H1 (cell line): ENCODE data around the gene HTR3D. TPM values are rescaled to one million over a fixed set of nuclear protein-coding genes. Genes with fewer than 3 reads are reported as not detected.

Experiments
- CTCF ChIA-PET: fragments of 300-600 bp; sonication (Branson Sonifier 250); formaldehyde crosslinking; loops from one replicate; lab custom pipeline; 2021; ENCODE audit not compliant: partially characterized antibody; lab: Charles Lee
- POLR2A ChIA-PET: fragments of 300-600 bp; sonication (Branson Sonifier 250); formaldehyde crosslinking; loops from one replicate; lab custom pipeline; 2021; ENCODE audit warnings: inconsistent platforms; ENCODE audit not compliant: partially characterized antibody; lab: Charles Lee
- DNase-seq, 2 experiments: peaks; one replicate each; pipeline versions ENCODE4 v3.0.0 to v3.0.0-alpha.2; 2010 to 2022; ENCODE audit warnings: low spot score in 2 of 2, low read depth in 1 of 2, mixed read lengths in 1 of 2
- FAIRE-seq: peaks from 2 replicates; lab custom pipeline; 2011; peaks lifted over from hg19 to GRCh38; lab: Jason Lieb, UNC
- H2AFZ ChIP-seq: 2 replicates; pipeline ENCODE4 v1.8.1; 2012; ENCODE audit warnings: low read length, inconsistent platforms
- H2AK5ac ChIP-seq: 2 replicates; pipeline ENCODE4 v1.6.1; 2013; ENCODE audit warnings: low read depth, low read length
- H2BK120ac ChIP-seq: replicated peaks from 2 replicates; pipeline ENCODE3; 2013; ENCODE audit warnings: low read depth, low read length, inconsistent platforms
- H2BK12ac ChIP-seq: 2 replicates; pipeline ENCODE4 v1.6.1; 2013; ENCODE audit warnings: low read depth, low read length
- H2BK15ac ChIP-seq: 2 replicates; pipeline ENCODE4 v1.6.1; 2013; ENCODE audit warnings: low read length
- H2BK20ac ChIP-seq: 2 replicates; pipeline ENCODE4 v1.6.1; 2013; ENCODE audit warnings: low read length
- H2BK5ac ChIP-seq: 2 replicates; pipeline ENCODE4 v1.6.1; 2013; ENCODE audit warnings: low read depth, low read length
- H3K14ac ChIP-seq: 2 replicates; pipeline ENCODE4 v1.6.1; 2013; ENCODE audit warnings: inconsistent platforms; ENCODE audit not compliant: insufficient read length
- H3K18ac ChIP-seq: 2 replicates; pipeline ENCODE4 v1.6.1; 2013; ENCODE audit warnings: low read length; ENCODE audit errors: extremely low read depth
- H3K23ac ChIP-seq: 2 replicates; pipeline ENCODE4 v1.6.1; 2013; ENCODE audit warnings: inconsistent platforms; ENCODE audit not compliant: insufficient read length
- H3K23me2 ChIP-seq: 2 replicates; pipeline ENCODE4 v1.6.1; 2013; ENCODE audit warnings: low read depth, low read length
- H3K27ac ChIP-seq: 2 replicates; pipeline ENCODE4 v1.6.1; 2011; ENCODE audit warnings: low read depth, low read length, inconsistent platforms
- H3K27me3 ChIP-seq, 4 experiments: replicated peaks in 1 of 4; 1 replicate in 1 of 4; 2 replicates in 3 of 4; pipeline versions ENCODE4 v1.6.1 to v1.8.1; 2011 to 2013; ENCODE audit warnings: low read length in 3 of 4, mild to moderate bottlenecking in 3 of 4, inconsistent platforms in 2 of 4, mixed read lengths in 2 of 4, moderate library complexity in 1 of 4; ENCODE audit not compliant: control insufficient read depth in 3 of 4, insufficient read depth in 3 of 4; ENCODE audit errors: extremely low read depth in 1 of 4
- H3K36me3 ChIP-seq, 4 experiments: 2 replicates each; pipeline versions ENCODE4 v1.6.1 to v1.8.1; 2011 to 2013; ENCODE audit warnings: mild to moderate bottlenecking in 4 of 4, low read length in 3 of 4, moderate library complexity in 2 of 4, control low read depth in 1 of 4, inconsistent platforms in 1 of 4; ENCODE audit not compliant: insufficient read depth in 4 of 4, control insufficient read depth in 2 of 4
- H3K4ac ChIP-seq: replicated peaks from 2 replicates; pipeline ENCODE3; 2013; ENCODE audit warnings: low read length, low read depth, mixed read lengths, inconsistent platforms; ENCODE audit not compliant: insufficient read length
- H3K4me1 ChIP-seq, 4 experiments: replicated peaks in 1 of 4; 1 replicate in 1 of 4; 2 replicates in 3 of 4; pipeline versions ENCODE4 v1.6.1 to v1.8.1; 2011 to 2013; ENCODE audit warnings: low read length in 3 of 4, inconsistent platforms in 2 of 4, mixed read lengths in 1 of 4; ENCODE audit not compliant: insufficient read depth in 4 of 4, control insufficient read depth in 3 of 4
- H3K4me2 ChIP-seq, 2 experiments: 2 replicates each; pipeline versions ENCODE4 v1.6.1 to v1.8.1; 2011 to 2013; ENCODE audit warnings: low read depth in 2 of 2, low read length in 2 of 2, control low read depth in 1 of 2, inconsistent platforms in 1 of 2, mild to moderate bottlenecking in 1 of 2; ENCODE audit not compliant: insufficient read depth in 1 of 2
- H3K4me3 ChIP-seq, 4 experiments: fragments of 200-600, 300-600 bp in 1 of 4; sonication (generic), shearing (Covaris generic), sonication (Bioruptor Twin) in 1 of 4; 2 replicates each; pipeline versions ENCODE4 v1.5.1 to v1.8.1; 2011 to 2016; ENCODE audit warnings: low read length in 4 of 4, low read depth in 3 of 4, control low read depth in 2 of 4, inconsistent platforms in 2 of 4, mild to moderate bottlenecking in 2 of 4, mixed read lengths in 1 of 4, moderate library complexity in 1 of 4; ENCODE audit not compliant: insufficient read depth in 2 of 4; ENCODE audit errors: extremely low read depth in 1 of 4
- H3K56ac ChIP-seq: replicated peaks from 2 replicates; pipeline ENCODE3; 2013; ENCODE audit warnings: low read depth, mild to moderate bottlenecking, mixed read lengths, low read length, inconsistent platforms; ENCODE audit not compliant: insufficient read length
- H3K79me1 ChIP-seq: 2 replicates; pipeline ENCODE4 v1.6.1; 2013; ENCODE audit warnings: low read depth, low read length, control low read depth
- H3K79me2 ChIP-seq, 2 experiments: 2 replicates each; pipeline versions ENCODE4 v1.6.1 to v1.8.1; 2012 to 2013; ENCODE audit warnings: low read length in 2 of 2, mild to moderate bottlenecking in 2 of 2, inconsistent platforms in 1 of 2; ENCODE audit not compliant: insufficient read depth in 2 of 2, control insufficient read depth in 1 of 2
- H3K9ac ChIP-seq, 4 experiments: replicated peaks in 1 of 4; 1 replicate in 1 of 4; 2 replicates in 3 of 4; pipeline versions ENCODE4 v1.6.1 to v1.8.1; 2011 to 2013; ENCODE audit warnings: low read depth in 3 of 4, low read length in 3 of 4, control low read depth in 2 of 4, mild to moderate bottlenecking in 2 of 4, moderate library complexity in 2 of 4, inconsistent platforms in 1 of 4; ENCODE audit errors: extremely low read depth in 1 of 4
- H3K9me3 ChIP-seq, 2 experiments: 2 replicates each; pipeline versions ENCODE4 v1.6.1 to v1.8.1; 2012 to 2013; ENCODE audit warnings: mild to moderate bottlenecking in 2 of 2, moderate library complexity in 2 of 2, control low read depth in 1 of 2, inconsistent platforms in 1 of 2, low read depth in 1 of 2, low read length in 1 of 2, mixed read lengths in 1 of 2; ENCODE audit not compliant: insufficient read depth in 2 of 2
- H4K20me1 ChIP-seq, 2 experiments: replicated peaks in 1 of 2; 2 replicates each; pipeline versions ENCODE3 to v1.8.1; 2011 to 2013; ENCODE audit warnings: inconsistent platforms in 2 of 2, low read length in 2 of 2, mild to moderate bottlenecking in 1 of 2; ENCODE audit not compliant: insufficient read depth in 2 of 2, control insufficient read depth in 1 of 2
- H4K5ac ChIP-seq: 2 replicates; pipeline ENCODE4 v1.6.1; 2013; ENCODE audit warnings: low read length, low read depth, mixed read lengths, inconsistent platforms; ENCODE audit not compliant: insufficient read length
- H4K8ac ChIP-seq: 2 replicates; pipeline ENCODE4 v1.8.0; 2013; ENCODE audit warnings: mild to moderate bottlenecking, moderate library complexity, low read length, inconsistent platforms; ENCODE audit not compliant: insufficient read depth; ENCODE audit errors: extremely low read depth
- H4K91ac ChIP-seq: replicated peaks from 2 replicates; pipeline ENCODE3; 2013; ENCODE audit warnings: low read length, mixed read lengths, inconsistent platforms; ENCODE audit not compliant: insufficient read length
- BACH1 ChIP-seq: IDR thresholded peaks from 2 replicates; pipeline ENCODE4 v1.6.1; 2012; ENCODE audit warnings: low read length, improper control_type of control experiment
- EGR1 ChIP-seq: IDR thresholded peaks from 2 replicates; pipeline ENCODE4 v1.6.1; 2011; ENCODE audit warnings: low read depth, low read length, borderline replicate concordance
- MAFK ChIP-seq: IDR thresholded peaks from 2 replicates; pipeline ENCODE4 v1.6.1; 2012; ENCODE audit warnings: low read depth, mild to moderate bottlenecking, improper control_type of control experiment, low read length
- POLR2A ChIP-seq, 2 experiments: IDR thresholded peaks; 1 replicate in 1 of 2; 2 replicates in 1 of 2; pipeline ENCODE4 v1.6.1; 2011; ENCODE audit warnings: low read depth in 2 of 2, low read length in 2 of 2, mild to moderate bottlenecking in 2 of 2; ENCODE audit errors: control extremely low read depth in 1 of 2
- RBBP5 ChIP-seq: IDR thresholded peaks from 2 replicates; pipeline ENCODE4 v1.7.1; 2012; ENCODE audit warnings: low read depth, mild to moderate bottlenecking, inconsistent platforms, low read length, moderate library complexity, borderline replicate concordance
- WGBS, 2 experiments: shearing (Covaris generic) in 1 of 2; methylation state at CpG; one replicate each; pipeline versions ENCODE4 v1.1.6 to v1.1.7; 2013 to 2015; ENCODE audit warnings: low lambda C conversion rate in 2 of 2, mixed read lengths in 2 of 2, inconsistent platforms in 1 of 2, low coverage in 1 of 2, missing lambda C conversion rate in 1 of 2; ENCODE audit not compliant: insufficient replicate concordance in 2 of 2, insufficient coverage in 1 of 2, insufficient read length in 1 of 2; ENCODE audit errors: extremely low coverage in 1 of 2, missing lambda C conversion rate in 1 of 2; 5-methylcytosine and 5-hydroxymethylcytosine counted together
- polyA plus RNA-seq, 7 experiments: library from polyadenylated mRNA; depleted of rRNA in 3 of 7; stranded (reverse) in 5 of 7; unstranded in 2 of 7; fragments of >200 nt in 5 of 7; fragments of 200-250 nt in 2 of 7; gene quantifications; 1 replicate in 5 of 7; 2 replicates in 1 of 7; 4 replicates in 1 of 7; pipeline versions ENCODE4 v1.2.1 to v1.2.3, GENCODE V29; 2011 to 2013; ENCODE audit warnings: missing spikeins in 2 of 7, mixed read lengths in 2 of 7
- total RNA-seq: library from RNA; stranded (reverse); fragmentation: NEBNext Ultra II Directional; extraction: Animal tissue kit (Norgen Biotek cat#: 25700); gene quantifications from 2 replicates; pipeline ENCODE4 v1.2.1, GENCODE V29; 2021

The HTR3D gene
- total and polyA plus RNA-seq, 2 of the 8 experiments (the other 6 are each of a cell fraction or from before 2014, with no cell fraction given), result not detected

- no peaks in the 10 kb centered on the region for H3K79me2 ChIP-seq
- H3K4me2 ChIP-seq, result no peak overlapping the region
- 93% methylated on average over 3 of the region's 3 CpGs; no CpG with 5 or more reads in 1 of the 2 experiments for WGBS, 2 experiments
- DNase-seq, result no peak
- H2BK15ac ChIP-seq, result no peak overlapping the region
- ChIA-PET POLR2A (interaction anchor here (0.7 kb wide), 1 partner anchor 25 kb away, joined by 3 read pairs; no protein-coding TSS in a partner anchor), CTCF (no interaction called here)
- H2AFZ ChIP-seq, result no peak overlapping the region
- no peak overlapping the region for H2BK12ac ChIP-seq
- H3K23me2 ChIP-seq, result no peaks in the 10 kb centered on the region; the same call in 1 of the 2 replicates
- no peak for FAIRE-seq
- no peaks in the 10 kb centered on the region for H3K79me1 ChIP-seq
- H2BK20ac ChIP-seq, result no peak overlapping the region
- H2BK120ac ChIP-seq, result no peak overlapping the region
- H2AK5ac ChIP-seq, result no peak overlapping the region
- no peak overlapping the region for H4K91ac ChIP-seq
- no peak overlapping the region for H4K5ac ChIP-seq
- no peaks in the 10 kb centered on the region for H4K20me1 ChIP-seq
- H4K8ac ChIP-seq, result no peak overlapping the region
- no peak overlapping the region for H3K14ac ChIP-seq
- H3K27ac ChIP-seq, result no peak overlapping the region
- no peak overlapping the region for H3K4me3 ChIP-seq
- no peak overlapping the region for H3K56ac ChIP-seq
- no peaks in the 10 kb centered on the region for H3K36me3 ChIP-seq
- H3K9me3 ChIP-seq, result no peaks in the 10 kb centered on the region
- H2BK5ac ChIP-seq, result no peak overlapping the region
- H3K4me1 ChIP-seq, result no peaks in the 10 kb centered on the region
- H3K23ac ChIP-seq, result no peak overlapping the region
- H3K18ac ChIP-seq, result no peak overlapping the region
- no peak overlapping the region for H3K9ac ChIP-seq
- H3K4ac ChIP-seq, result no peak overlapping the region
- no peaks in the 10 kb centered on the region; a peak in 1 of 7 replicates for H3K27me3 ChIP-seq
- TF ChIP-seq MAFK (no peak), BACH1 (no peak), RBBP5 (no peak), EGR1 (no peak), POLR2A (IDR thresholded peaks at IDR 0.05; ENCODE audit: control extremely low read depth in 1 of 2, low read depth in 2 of 2, low read length in 2 of 2) (no peak)
Observed at GRCh38 chr3:184078851-184079250, 47.3 kb downstream of the HTR3D start.
